ENCODE measurements around the gene FOXA3. TPM values are rescaled to one million over a fixed set of nuclear protein-coding genes. Genes with fewer than 3 reads are reported as not detected.

Gene FOXA3
- polyA plus RNA-seq, 1 donor from 2014 or later = not detected

DNA sequence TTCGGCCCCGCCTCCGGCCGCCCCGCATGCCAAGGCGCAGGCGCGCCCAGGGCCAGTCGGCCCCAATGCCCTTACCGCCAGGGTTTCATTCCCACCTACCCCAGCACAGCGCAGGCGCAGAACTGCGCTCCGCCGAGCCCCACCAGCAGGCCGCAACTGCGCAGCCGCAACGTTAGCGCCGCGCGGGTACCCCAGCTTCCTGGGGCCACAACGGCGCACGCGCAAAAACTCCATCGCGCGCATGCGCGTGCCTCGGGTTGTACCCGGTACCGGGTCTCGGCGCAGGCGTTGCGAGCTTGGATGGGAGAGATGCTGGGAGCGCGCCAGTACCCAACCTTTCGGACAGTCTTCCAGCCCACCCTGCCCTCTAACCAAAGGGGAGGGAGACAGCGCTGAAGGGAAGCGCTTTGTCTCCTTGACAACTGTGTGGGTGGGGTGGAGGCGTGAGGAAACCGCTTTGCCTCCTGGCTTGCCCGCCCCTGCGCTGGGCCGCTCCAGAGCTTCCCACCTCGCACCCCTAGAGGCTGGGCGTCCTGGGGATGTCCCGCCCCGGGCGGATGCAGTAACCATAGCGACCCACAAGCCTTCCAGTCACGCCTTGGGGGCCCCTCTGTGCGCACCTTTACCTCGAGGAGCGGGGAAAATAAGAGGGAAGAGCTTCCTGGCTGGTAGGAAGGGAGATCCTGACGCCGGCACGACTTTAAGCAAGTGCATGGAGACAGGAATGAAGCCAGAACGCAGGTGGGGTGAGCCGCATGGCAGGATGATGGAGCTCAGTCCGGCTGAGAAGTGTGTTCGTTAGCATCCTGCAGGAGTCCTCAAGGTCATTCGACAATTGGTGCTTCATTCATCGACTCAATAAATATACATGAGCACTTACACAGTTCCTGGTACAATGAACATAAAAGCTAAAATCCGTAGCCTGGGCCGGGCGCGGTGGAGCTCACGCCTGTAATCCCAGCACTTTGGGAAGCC is 38.8 kb downstream of the FOXA3 start:
- Mint-ChIP-seq H3K9me3 (no peaks in the 10 kb centered on the region), H3K4me1 (peaks cover 4 to 12% (median 8%) of the 10 kb centered on the region in 3 donors), H3K4me3 (peak overlapping the region; percentile 89 to 99 (median 94)), H3K27me3 (no peaks in the 10 kb centered on the region), H3K27ac (peak overlapping the region; percentile 92 to 100 (median 95)), H3K36me3 (peaks cover 2% of the 10 kb centered on the region)

- Mint-ChIP-seq H3K36me3 (peaks cover 2% of the 10 kb centered on the region), H3K27ac (no peak overlapping the region), H3K4me3 (peak overlapping the region in 2 of 4 donors; percentile 58 to 61), H3K27me3 (peaks cover 2% of the 10 kb centered on the region), H3K9me3 (no peaks in the 10 kb centered on the region), H3K4me1 (peaks cover 4 to 10% (median 8%) of the 10 kb centered on the region in 3 donors)
Measured at GRCh38 chr19:45905011-45905410, 40.9 kb downstream of the FOXA3 start.

DNA sequence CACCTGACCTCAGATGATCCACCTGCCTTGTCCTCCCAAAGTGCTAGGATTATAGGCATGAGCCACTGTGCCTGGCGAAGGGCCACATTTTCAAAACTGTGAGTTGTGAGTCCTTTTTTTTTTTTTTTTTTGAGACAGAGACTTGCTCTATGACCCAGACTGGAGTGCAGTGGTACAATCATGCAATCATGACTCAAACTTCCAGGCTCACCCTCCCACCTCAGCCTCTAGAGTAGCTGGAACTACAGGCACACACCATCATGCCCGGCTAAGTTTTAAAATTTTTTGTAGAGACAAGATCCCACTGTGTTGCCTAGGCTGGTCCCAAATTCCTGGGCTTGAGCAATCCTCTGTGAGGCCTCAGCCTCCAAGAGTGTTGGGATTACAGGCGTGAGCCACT is 42.1 kb downstream of the FOXA3 start:
- no peaks in the 10 kb centered on the region for H3K9me3 Mint-ChIP-seq
- peaks cover 8% of the 10 kb centered on the region for H3K27me3 Mint-ChIP-seq
- H3K4me3 Mint-ChIP-seq = peak overlapping the region in 1 of 4 donors; percentile 73
- peaks cover 0 to 4% (median 4%) of the 10 kb centered on the region in 3 donors for H3K4me1 Mint-ChIP-seq
- H3K27ac Mint-ChIP-seq = peak overlapping the region in 1 of 3 donors; percentile 35
- H3K36me3 Mint-ChIP-seq = peaks cover 2% of the 10 kb centered on the region

DNA sequence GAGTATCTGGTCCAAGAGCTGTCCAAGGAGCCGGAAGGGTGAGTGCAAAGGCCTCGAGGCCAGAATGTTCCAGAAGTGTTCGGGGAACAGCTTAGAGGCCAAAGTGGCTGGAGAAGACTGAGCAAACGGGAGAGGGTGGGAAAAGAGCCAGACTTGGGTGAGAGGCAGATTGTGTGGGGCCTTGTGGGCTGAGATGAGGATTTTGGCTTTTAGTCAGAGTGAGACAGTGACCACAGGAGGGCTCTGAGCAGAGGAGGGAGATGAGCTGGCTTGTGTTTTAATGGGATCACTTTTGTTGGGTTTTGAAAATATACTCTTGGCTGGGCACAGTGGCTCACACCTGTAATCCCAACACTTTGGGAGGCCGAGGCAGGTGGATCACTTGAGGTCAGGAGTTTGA is 44.8 kb downstream of the FOXA3 start:
- Mint-ChIP-seq H3K4me3 (no peak overlapping the region), H3K4me1 (peaks cover 0 to 3% (median 0%) of the 10 kb centered on the region in 3 donors), H3K36me3 (peaks cover 2% of the 10 kb centered on the region), H3K9me3 (peaks cover 0 to 2% (median 0%) of the 10 kb centered on the region in 3 donors), H3K27ac (no peak overlapping the region), H3K27me3 (peaks cover 17% of the 10 kb centered on the region)

DNA sequence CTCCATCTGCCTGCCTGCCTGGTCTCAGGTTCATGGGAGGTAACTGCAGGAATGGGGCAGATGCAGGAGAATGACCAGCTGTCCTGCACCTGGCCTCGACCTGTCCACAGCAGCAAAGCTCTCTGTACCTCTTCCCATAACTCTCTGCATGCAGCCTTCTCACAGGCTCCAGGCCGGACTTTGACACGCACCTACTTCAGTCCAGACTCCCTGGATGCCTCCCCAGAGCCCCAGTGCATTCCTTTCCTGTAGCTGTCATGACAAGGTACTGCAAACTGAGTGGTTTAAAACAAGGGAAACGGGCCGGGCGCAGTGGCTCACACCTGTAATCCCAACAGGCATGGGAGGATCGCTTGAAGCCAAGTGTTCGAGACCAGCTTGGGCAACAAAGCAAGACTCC is 47.2 kb downstream of the FOXA3 start:
- Mint-ChIP-seq H3K9me3 (peaks cover 0 to 2% (median 0%) of the 10 kb centered on the region in 3 donors), H3K27me3 (peaks cover 19% of the 10 kb centered on the region), H3K36me3 (peaks cover 4% of the 10 kb centered on the region), H3K4me1 (peaks cover 0 to 3% (median 0%) of the 10 kb centered on the region in 3 donors), H3K4me3 (no peak overlapping the region), H3K27ac (no peak overlapping the region)

- H3K9me3 Mint-ChIP-seq = peaks cover 0 to 2% (median 0%) of the 10 kb centered on the region in 3 donors
- H3K4me3 Mint-ChIP-seq = peak within 1 kb of the TSS in 1 of 4 donors; percentile 32
Measured at GRCh38 chr19:45913874-45914830, 50.0 kb downstream of the FOXA3 start, which contains the start of gene NANOS2. TSS of gene NANOS2 (minus strand) at chr19:45914778. CDS start at chr19:45914693, 85 bp downstream.

GRCh38 chr19:45917421-45918091 is 53.4 kb downstream of the FOXA3 start:
- Mint-ChIP-seq H3K36me3 (peaks cover 2% of the 10 kb centered on the region), H3K27ac (no peak overlapping the region), H3K9me3 (peaks cover 0 to 4% (median 0%) of the 10 kb centered on the region in 3 donors), H3K4me1 (no peaks in the 10 kb centered on the region), H3K27me3 (peaks cover 14% of the 10 kb centered on the region), H3K4me3 (no peak overlapping the region)

More at GRCh38 chr19:45913874-45914830, 50.0 kb downstream of the FOXA3 start, which contains the start of gene NANOS2:
- no peak within 1 kb of the TSS for H3K27ac Mint-ChIP-seq
- peaks cover 2% of the 10 kb centered on the region for H3K36me3 Mint-ChIP-seq
- peaks cover 25% of the 10 kb centered on the region for H3K27me3 Mint-ChIP-seq
- peaks cover 0 to 2% (median 0%) of the 10 kb centered on the region in 3 donors for H3K4me1 Mint-ChIP-seq

GRCh38 chr19:45918721-45919120 is 54.6 kb downstream of the FOXA3 start:
- no peak overlapping the region for H3K27ac Mint-ChIP-seq
- peaks cover 10% of the 10 kb centered on the region for H3K27me3 Mint-ChIP-seq
- H3K4me1 Mint-ChIP-seq = no peaks in the 10 kb centered on the region
- no peak overlapping the region for H3K4me3 Mint-ChIP-seq
- H3K9me3 Mint-ChIP-seq = peaks cover 0 to 3% (median 0%) of the 10 kb centered on the region in 3 donors
- peaks cover 2% of the 10 kb centered on the region for H3K36me3 Mint-ChIP-seq

GRCh38 chr19:45919678-45920077 is 55.6 kb downstream of the FOXA3 start:
- H3K27me3 Mint-ChIP-seq = peaks cover 10% of the 10 kb centered on the region
- H3K36me3 Mint-ChIP-seq = peaks cover 2% of the 10 kb centered on the region
- H3K9me3 Mint-ChIP-seq = peaks cover 0 to 2% (median 0%) of the 10 kb centered on the region in 3 donors
- peak overlapping the region in 1 of 3 donors; percentile 77 for H3K27ac Mint-ChIP-seq
- H3K4me1 Mint-ChIP-seq = no peaks in the 10 kb centered on the region
- no peak overlapping the region for H3K4me3 Mint-ChIP-seq

- Mint-ChIP-seq H3K4me3 (no peak overlapping the region), H3K36me3 (peaks cover 2% of the 10 kb centered on the region), H3K27me3 (peaks cover 8% of the 10 kb centered on the region), H3K9me3 (peaks cover 0 to 2% (median 2%) of the 10 kb centered on the region in 3 donors), H3K27ac (no peak overlapping the region), H3K4me1 (no peaks in the 10 kb centered on the region)
Measured at GRCh38 chr19:45920458-45920857, 56.3 kb downstream of the FOXA3 start.

GRCh38 chr19:45922281-45922680 is 58.2 kb downstream of the FOXA3 start:
- no peaks in the 10 kb centered on the region for H3K4me1 Mint-ChIP-seq
- H3K4me3 Mint-ChIP-seq = no peak overlapping the region
- peaks cover 10% of the 10 kb centered on the region for H3K27me3 Mint-ChIP-seq
- H3K36me3 Mint-ChIP-seq = no peaks in the 10 kb centered on the region
- peaks cover 0 to 2% (median 2%) of the 10 kb centered on the region in 3 donors for H3K9me3 Mint-ChIP-seq
- H3K27ac Mint-ChIP-seq = no peak overlapping the region
